Loucy (cell line): ENCODE measurements around the gene ASGR2.

Source experiments
- EZH2phosphoT487 ChIP-seq: fragments of 200-600 bp; IDR thresholded peaks from 2 replicates; pipeline ENCODE4 v1.6.1; 2018; ENCODE audit warnings: antibody characterized with exemption, mild to moderate bottlenecking, moderate library complexity, borderline replicate concordance
- TF ChIP-seq, protein P1 (sequence below): fragments of 200-600 bp; sonication (generic); conservative IDR thresholded peaks from 2 replicates; pipeline ENCODE4 v1.5.1; 2014; ENCODE audit warnings: mild to moderate bottlenecking, antibody characterized with exemption, low read length

GRCh38 chr17:7083592-7083991, 31.0 kb downstream of the ASGR2 start:
- TF ChIP-seq, protein P1, sequence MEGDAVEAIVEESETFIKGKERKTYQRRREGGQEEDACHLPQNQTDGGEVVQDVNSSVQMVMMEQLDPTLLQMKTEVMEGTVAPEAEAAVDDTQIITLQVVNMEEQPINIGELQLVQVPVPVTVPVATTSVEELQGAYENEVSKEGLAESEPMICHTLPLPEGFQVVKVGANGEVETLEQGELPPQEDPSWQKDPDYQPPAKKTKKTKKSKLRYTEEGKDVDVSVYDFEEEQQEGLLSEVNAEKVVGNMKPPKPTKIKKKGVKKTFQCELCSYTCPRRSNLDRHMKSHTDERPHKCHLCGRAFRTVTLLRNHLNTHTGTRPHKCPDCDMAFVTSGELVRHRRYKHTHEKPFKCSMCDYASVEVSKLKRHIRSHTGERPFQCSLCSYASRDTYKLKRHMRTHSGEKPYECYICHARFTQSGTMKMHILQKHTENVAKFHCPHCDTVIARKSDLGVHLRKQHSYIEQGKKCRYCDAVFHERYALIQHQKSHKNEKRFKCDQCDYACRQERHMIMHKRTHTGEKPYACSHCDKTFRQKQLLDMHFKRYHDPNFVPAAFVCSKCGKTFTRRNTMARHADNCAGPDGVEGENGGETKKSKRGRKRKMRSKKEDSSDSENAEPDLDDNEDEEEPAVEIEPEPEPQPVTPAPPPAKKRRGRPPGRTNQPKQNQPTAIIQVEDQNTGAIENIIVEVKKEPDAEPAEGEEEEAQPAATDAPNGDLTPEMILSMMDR: no peak
- TF ChIP-seq EZH2phosphoT487: no peak
